RCC 7860 (cell line): ENCODE results near the gene SLIT3.

Experiments used
- DNase-seq: peaks from one replicate; pipeline ENCODE4 v3.0.0-alpha.2; 2015; ENCODE audit warnings: low spot score
- FAIRE-seq: peaks from 2 replicates; lab custom pipeline; 2012; peaks lifted over from hg19 to GRCh38; lab: Jason Lieb, UNC

The SLIT3 gene

GRCh38 chr5:169299663-169300467 lies 1.1 kb downstream of the SLIT3 start:
- FAIRE-seq, result no peak
- no peak for DNase-seq

GRCh38 chr5:169299191-169299662 lies 1.7 kb downstream of the SLIT3 start:
- FAIRE-seq (no peak), DNase-seq (no peak)

DNA sequence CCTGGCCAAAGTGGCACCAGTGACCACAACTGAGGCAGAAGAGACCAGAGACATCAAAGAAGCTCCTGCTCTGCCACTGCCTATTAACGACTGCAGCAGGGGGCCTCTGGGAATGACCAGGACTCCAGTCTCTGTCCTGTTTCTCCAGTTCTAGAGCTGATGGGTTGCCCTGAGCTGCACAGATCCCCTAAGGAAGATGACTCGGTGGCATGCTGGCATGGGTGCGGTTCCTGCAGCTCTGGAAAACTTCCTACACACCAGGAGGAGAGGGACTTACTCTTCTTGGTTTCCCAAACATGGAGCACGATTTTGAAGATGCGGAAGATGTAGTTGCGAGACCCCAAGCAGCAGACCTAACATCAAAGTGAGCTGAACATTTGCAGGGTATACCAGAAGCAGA lies 2.7 kb downstream of the SLIT3 start:
- no peak for DNase-seq

GRCh38 chr5:169296419-169297143 lies 4.4 kb downstream of the SLIT3 start:
- FAIRE-seq, result no peak
- peak; percentile 58 for DNase-seq

More for the DNA sequence above, 2.7 kb downstream of the SLIT3 start:
- FAIRE-seq, result no peak

DNA sequence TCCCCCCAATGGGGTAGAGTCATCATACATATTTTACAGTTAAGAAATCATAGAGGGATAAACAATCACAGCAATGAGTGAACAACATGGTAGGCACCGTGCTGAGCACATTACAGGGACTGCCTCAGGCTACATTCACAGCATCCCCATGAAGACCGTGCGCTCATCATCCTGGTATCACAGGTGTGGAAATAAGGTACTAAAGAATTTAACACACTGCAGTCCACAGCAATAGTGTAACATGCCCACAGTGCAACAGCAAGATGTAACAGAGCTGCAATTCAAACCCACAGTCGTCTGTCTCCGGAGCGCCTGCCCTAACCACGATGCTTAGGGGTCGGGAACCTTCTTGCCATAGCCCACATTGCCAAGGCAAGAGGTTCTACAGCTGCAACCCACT lies 5.6 kb downstream of the SLIT3 start:
- no peak for FAIRE-seq
- no peak for DNase-seq

GRCh38 chr5:169294621-169295020 lies 6.3 kb downstream of the SLIT3 start:
- no peak for DNase-seq
- no peak for FAIRE-seq

DNA sequence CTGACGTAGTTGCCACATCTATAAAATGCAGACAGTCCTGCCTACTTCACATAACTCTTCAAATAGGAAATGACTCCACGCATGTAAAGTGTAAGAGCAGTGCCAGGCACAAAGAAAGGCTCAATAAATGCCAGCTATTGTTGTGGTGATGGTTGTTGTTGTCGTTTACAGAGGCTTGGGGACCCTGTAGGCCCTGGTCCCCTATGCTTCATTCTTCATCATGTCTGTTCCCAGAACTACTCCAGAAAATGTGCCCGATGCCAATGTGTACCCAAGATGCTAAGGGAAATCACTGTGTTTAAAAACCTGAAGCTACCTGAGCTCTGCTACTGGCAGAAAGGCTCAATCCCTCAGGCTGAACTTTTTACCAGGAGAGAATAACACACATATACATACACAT lies 9.1 kb downstream of the SLIT3 start:
- DNase-seq (no peak), FAIRE-seq (no peak)

GRCh38 chr5:169290895-169291294 lies 10.0 kb downstream of the SLIT3 start:
- FAIRE-seq (no peak), DNase-seq (peak; percentile 27)

GRCh38 chr5:169289520-169289919 lies 11.4 kb downstream of the SLIT3 start:
- DNase-seq, result no peak
- no peak for FAIRE-seq

GRCh38 chr5:169288066-169288930 lies 12.6 kb downstream of the SLIT3 start:
- no peak for FAIRE-seq
- no peak for DNase-seq

DNA sequence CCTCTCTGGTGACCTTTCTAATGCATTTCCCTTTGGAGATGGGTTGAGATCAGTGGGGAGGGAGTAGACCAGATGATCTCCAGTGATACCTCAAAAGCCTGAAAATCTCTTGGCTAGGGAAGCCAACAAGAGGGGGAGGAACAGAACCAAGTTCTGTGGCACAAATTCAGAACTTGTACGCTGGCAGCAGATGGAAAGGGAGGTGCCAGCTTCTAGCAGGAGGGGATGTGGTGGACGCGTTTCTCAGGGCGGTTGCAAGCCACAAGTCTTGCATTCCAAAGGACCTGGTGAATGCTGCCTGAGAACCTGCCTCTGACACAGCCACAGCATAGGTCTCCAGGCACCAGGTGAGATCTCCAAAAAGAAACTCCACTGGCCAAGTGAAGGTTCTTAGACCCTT lies 13.4 kb downstream of the SLIT3 start:
- DNase-seq (no peak), FAIRE-seq (no peak)

DNA sequence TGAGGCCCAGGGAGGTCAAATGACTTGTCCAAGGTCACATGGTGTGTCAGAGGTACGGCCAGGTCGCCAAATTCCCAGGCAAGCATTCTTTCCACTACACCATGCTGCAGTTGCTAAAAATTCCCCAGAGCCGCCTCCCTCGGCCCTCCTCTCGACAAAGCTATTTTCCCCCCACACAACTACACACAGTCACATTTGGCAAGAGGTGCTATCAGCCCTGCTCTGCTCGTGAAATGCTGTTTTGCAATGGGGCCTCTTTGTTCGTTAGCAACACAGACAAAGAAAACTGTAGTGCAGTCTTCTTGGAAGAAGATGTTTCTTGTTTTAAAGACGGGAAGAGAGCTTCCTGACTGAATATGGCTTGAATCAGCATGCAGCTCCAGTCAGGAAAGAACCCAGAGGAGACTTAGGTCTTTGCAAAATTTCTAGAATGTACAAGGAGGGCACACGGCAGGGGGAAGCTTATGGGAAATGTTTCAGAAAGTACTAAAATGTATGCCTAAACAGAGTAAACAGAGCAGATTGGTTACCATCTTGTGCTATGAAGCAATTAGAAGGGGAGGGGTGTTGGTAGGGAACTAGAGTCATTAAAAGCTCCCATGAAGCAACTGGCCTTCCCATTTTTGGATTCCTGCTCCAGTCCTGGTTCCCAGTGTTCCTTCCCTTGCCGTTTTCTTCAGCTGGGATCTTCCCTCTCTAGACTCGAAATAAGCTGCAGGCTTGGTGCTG lies 14.2 kb downstream of the SLIT3 start:
- no peak for DNase-seq
- FAIRE-seq, result no peak

GRCh38 chr5:169283887-169284286 lies 17.1 kb downstream of the SLIT3 start:
- FAIRE-seq (no peak), DNase-seq (no peak)

DNA sequence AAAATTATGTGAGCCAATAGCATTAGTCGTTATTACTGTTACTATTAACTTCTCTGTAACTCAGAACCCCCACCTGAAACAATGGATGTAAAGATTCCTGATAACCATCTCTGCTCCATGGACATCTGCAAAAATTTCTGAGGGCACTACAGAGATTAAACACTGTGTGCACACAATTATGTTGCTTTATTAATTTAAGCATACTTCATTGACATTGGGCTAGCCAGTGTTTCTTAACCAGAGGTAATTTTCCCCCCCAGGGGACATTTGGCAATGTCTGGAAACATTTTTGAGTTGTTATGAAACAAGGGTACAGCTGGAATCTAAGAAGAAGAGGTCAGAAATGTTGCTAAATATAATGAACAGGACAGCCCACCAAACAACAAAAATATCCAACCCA lies 19.3 kb downstream of the SLIT3 start:
- FAIRE-seq (no peak), DNase-seq (no peak)

- FAIRE-seq, result no peak
- DNase-seq, result no peak
Observed at GRCh38 chr5:169280696-169281095, 20.2 kb downstream of the SLIT3 start.

- FAIRE-seq (no peak), DNase-seq (no peak)
Observed at GRCh38 chr5:169280286-169280685, 20.7 kb downstream of the SLIT3 start.

GRCh38 chr5:169279125-169279524 lies 21.8 kb downstream of the SLIT3 start:
- FAIRE-seq, result no peak

GRCh38 chr5:169273881-169274280 lies 27.1 kb downstream of the SLIT3 start:
- FAIRE-seq, result no peak
- no peak for DNase-seq

More at GRCh38 chr5:169279125-169279524, 21.8 kb downstream of the SLIT3 start:
- no peak for DNase-seq

DNA sequence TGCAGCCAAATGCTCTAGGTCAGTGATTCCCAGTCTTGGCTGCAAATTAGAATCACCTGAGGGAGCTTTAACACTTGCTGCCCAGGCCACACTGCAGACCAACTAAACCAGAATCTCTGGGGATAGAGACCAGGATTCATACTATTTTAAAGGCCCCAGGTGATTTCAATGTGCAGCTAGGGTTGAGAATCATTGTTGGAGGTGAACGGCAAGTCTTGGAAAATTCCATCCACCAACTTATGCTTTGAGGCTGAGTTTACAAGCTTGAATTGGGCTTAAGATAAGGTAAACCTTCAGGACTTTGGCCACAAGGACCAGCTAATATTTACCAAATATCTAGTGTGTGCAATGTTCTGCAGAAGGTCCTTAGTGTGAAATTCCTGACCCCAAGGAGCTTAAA lies 27.5 kb downstream of the SLIT3 start:
- FAIRE-seq (no peak), DNase-seq (no peak)

GRCh38 chr5:169272731-169273427 lies 28.1 kb downstream of the SLIT3 start:
- no peak for FAIRE-seq
- peak; percentile 22 for DNase-seq
